Measurements from ENCODE around the gene TRAPPC2B.

TRAPPC2B gene

DNA sequence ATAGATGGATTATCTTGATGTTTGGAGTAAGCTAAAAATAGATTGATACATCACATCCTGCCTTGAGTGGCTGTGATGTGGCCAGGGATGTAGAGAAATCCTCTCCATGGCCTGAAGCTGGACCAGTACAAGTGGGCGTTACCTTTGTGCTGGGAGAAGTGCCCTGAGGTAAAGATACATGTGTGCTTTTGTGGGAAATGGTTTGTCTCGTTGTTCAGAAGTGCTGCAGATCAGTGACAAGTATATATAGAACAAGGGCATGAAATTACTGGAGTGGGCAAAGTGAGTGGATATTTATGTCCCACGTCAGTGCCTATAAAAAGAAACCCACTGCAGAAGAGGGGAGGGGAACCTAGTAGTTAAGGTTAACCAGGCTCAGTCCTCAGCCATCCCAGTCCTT is 24.5 kb upstream of the TRAPPC2B start:
- Histone ChIP-seq H3K9ac (ENCODE audit: low read depth, low read length) (no peak overlapping the region), H3K4me3 (ENCODE audit: low read depth, low read length) (no peak overlapping the region), H3K36me3 (ENCODE audit: control insufficient read depth, insufficient read depth, low read length) (no peaks in the 10 kb centered on the region), H3K4me1 (ENCODE audit: control insufficient read depth, insufficient read depth, low read length) (no peaks in the 10 kb centered on the region), H3K9me3 (ENCODE audit: control insufficient read depth, insufficient read depth, low read length) (no peaks in the 10 kb centered on the region), H3K27ac (ENCODE audit: low read depth, low read length) (no peak overlapping the region), H3K27me3 (ENCODE audit: control insufficient read depth, insufficient read depth, low read length) (no peaks in the 10 kb centered on the region)

GRCh38 chr19:57342582-57342981 is 20.8 kb upstream of the TRAPPC2B start:
- Histone ChIP-seq H3K9me3 (ENCODE audit: control insufficient read depth, insufficient read depth, low read length) (no peaks in the 10 kb centered on the region), H3K4me1 (ENCODE audit: control insufficient read depth, insufficient read depth, low read length) (no peaks in the 10 kb centered on the region), H3K36me3 (ENCODE audit: control insufficient read depth, insufficient read depth, low read length) (no peaks in the 10 kb centered on the region), H3K4me3 (ENCODE audit: low read depth, low read length) (no peak overlapping the region), H3K27me3 (ENCODE audit: control insufficient read depth, insufficient read depth, low read length) (no peaks in the 10 kb centered on the region), H3K9ac (ENCODE audit: low read depth, low read length) (no peak overlapping the region), H3K27ac (ENCODE audit: low read depth, low read length) (no peak overlapping the region)

DNA sequence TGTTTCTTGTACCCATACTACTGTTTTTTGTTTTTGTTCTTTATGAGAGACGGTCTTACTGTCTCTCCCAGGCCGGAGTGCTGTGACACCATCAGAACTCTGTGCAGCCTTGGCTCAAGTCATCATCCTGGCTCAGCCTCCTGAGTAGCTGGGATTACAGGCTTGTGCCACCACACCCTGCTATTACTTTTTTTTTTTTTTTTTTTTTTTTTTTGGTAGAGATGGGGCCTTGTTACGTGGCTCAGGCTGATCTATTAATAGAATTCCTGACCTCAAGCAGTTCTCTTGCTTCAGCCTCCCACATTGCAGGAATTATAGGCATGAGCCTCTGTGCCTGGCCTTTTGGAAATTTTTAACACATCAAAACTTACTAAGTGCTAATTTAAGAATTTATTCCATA is 15.2 kb upstream of the TRAPPC2B start:
- Histone ChIP-seq H3K9me3 (ENCODE audit: control insufficient read depth, insufficient read depth, low read length) (no peaks in the 10 kb centered on the region), H3K27ac (ENCODE audit: low read depth, low read length) (no peak overlapping the region), H3K36me3 (ENCODE audit: control insufficient read depth, insufficient read depth, low read length) (0 out of 2 replicates have a peak, but pooled peaks cover 2% of the 10 kb centered on the region), H3K9ac (ENCODE audit: low read depth, low read length) (no peak overlapping the region), H3K4me1 (ENCODE audit: control insufficient read depth, insufficient read depth, low read length) (0 out of 2 replicates have a peak, but pooled peaks cover 2% of the 10 kb centered on the region), H3K4me3 (ENCODE audit: low read depth, low read length) (no peak overlapping the region), H3K27me3 (ENCODE audit: control insufficient read depth, insufficient read depth, low read length) (no peaks in the 10 kb centered on the region)

- Histone ChIP-seq H3K27me3 (ENCODE audit: control insufficient read depth, insufficient read depth, low read length) (no peaks in the 10 kb centered on the region), H3K27ac (ENCODE audit: low read depth, low read length) (peak within 1 kb of the TSS; percentile 51), H3K36me3 (ENCODE audit: control insufficient read depth, insufficient read depth, low read length) (peaks cover 31% of the 10 kb centered on the region), H3K9me3 (ENCODE audit: control insufficient read depth, insufficient read depth, low read length) (no peaks in the 10 kb centered on the region), H3K4me3 (ENCODE audit: low read depth, low read length) (peak within 1 kb of the TSS; percentile 97), H3K9ac (ENCODE audit: low read depth, low read length) (peak within 1 kb of the TSS; percentile 81), H3K4me1 (ENCODE audit: control insufficient read depth, insufficient read depth, low read length) (0 out of 2 replicates have a peak, but pooled peaks cover 2% of the 10 kb centered on the region)
These were observed 12.2 kb upstream of the TRAPPC2B start, which contains the start of gene ZNF304 for GRCh38 chr19:57350877-57351805. TSS of gene ZNF304 (plus strand) at chr19:57351271. CDS start at chr19:57351665, 394 bp downstream.

- peak overlapping the region; percentile 81; the same call in 1 of the 2 replicates for H3K9ac ChIP-seq (ENCODE audit: low read depth, low read length)
- H3K9me3 ChIP-seq (ENCODE audit: control insufficient read depth, insufficient read depth, low read length) = no peaks in the 10 kb centered on the region
- H3K4me1 ChIP-seq (ENCODE audit: control insufficient read depth, insufficient read depth, low read length) = 0 out of 2 replicates have a peak, but pooled peaks cover 2% of the 10 kb centered on the region
- H3K36me3 ChIP-seq (ENCODE audit: control insufficient read depth, insufficient read depth, low read length) = peaks cover 38% of the 10 kb centered on the region
- H3K27ac ChIP-seq (ENCODE audit: low read depth, low read length) = no peak overlapping the region
- H3K4me3 ChIP-seq (ENCODE audit: low read depth, low read length) = peak overlapping the region; percentile 97
- no peaks in the 10 kb centered on the region for H3K27me3 ChIP-seq (ENCODE audit: control insufficient read depth, insufficient read depth, low read length)
These were observed 11.5 kb upstream of the TRAPPC2B start for GRCh38 chr19:57351867-57352266.

DNA sequence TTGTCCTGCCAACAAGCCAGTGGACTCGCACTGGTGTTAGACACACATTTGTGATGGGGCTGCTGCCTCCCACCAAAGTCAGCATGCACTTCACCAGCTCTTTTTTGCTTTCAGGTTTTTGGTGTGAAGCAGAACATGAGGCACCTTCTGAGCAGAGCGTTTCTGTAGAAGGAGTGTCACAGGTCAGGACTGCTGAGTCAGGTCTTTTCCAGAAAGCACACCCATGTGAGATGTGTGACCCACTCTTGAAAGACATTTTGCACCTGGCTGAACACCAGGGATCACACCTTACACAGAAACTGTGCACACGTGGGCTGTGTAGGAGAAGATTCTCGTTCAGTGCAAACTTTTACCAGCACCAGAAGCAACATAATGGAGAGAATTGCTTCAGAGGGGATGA is 7.4 kb upstream of the TRAPPC2B start:
- Histone ChIP-seq H3K4me1 (ENCODE audit: control insufficient read depth, insufficient read depth, low read length) (0 out of 2 replicates have a peak, but pooled peaks cover 2% of the 10 kb centered on the region), H3K27me3 (ENCODE audit: control insufficient read depth, insufficient read depth, low read length) (no peaks in the 10 kb centered on the region), H3K9ac (ENCODE audit: low read depth, low read length) (no peak overlapping the region), H3K9me3 (ENCODE audit: control insufficient read depth, insufficient read depth, low read length) (no peaks in the 10 kb centered on the region), H3K4me3 (ENCODE audit: low read depth, low read length) (no peak overlapping the region), H3K36me3 (ENCODE audit: control insufficient read depth, insufficient read depth, low read length) (peaks cover 60% of the 10 kb centered on the region), H3K27ac (ENCODE audit: low read depth, low read length) (no peak overlapping the region)

DNA sequence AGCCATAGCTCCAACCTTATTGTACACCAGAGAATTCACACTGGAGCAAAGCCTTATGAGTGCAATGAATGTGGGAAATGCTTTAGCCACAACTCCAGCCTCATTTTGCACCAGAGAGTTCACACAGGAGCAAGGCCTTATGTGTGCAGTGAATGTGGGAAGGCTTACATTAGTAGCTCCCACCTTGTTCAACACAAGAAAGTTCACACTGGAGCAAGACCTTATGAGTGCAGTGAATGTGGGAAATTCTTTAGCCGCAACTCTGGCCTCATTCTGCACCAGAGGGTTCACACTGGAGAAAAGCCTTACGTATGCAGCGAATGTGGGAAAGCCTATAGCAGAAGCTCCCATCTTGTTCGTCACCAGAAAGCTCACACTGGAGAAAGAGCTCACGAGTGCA is 5.9 kb upstream of the TRAPPC2B start:
- Histone ChIP-seq H3K27me3 (ENCODE audit: control insufficient read depth, insufficient read depth, low read length) (no peaks in the 10 kb centered on the region), H3K27ac (ENCODE audit: low read depth, low read length) (no peak overlapping the region), H3K4me1 (ENCODE audit: control insufficient read depth, insufficient read depth, low read length) (0 out of 2 replicates have a peak, but pooled peaks cover under 1% of the 10 kb centered on the region), H3K4me3 (ENCODE audit: low read depth, low read length) (no peak overlapping the region), H3K9me3 (ENCODE audit: control insufficient read depth, insufficient read depth, low read length) (no peaks in the 10 kb centered on the region), H3K9ac (ENCODE audit: low read depth, low read length) (no peak overlapping the region), H3K36me3 (ENCODE audit: control insufficient read depth, insufficient read depth, low read length) (peaks cover 60% of the 10 kb centered on the region)

- no peak overlapping the region for H3K27ac ChIP-seq (ENCODE audit: low read depth, low read length)
- H3K36me3 ChIP-seq (ENCODE audit: control insufficient read depth, insufficient read depth, low read length) = peaks cover 48% of the 10 kb centered on the region
- H3K27me3 ChIP-seq (ENCODE audit: control insufficient read depth, insufficient read depth, low read length) = no peaks in the 10 kb centered on the region
- H3K4me1 ChIP-seq (ENCODE audit: control insufficient read depth, insufficient read depth, low read length) = 0 out of 2 replicates have a peak, but pooled peaks cover 8% of the 10 kb centered on the region
- no peak overlapping the region for H3K4me3 ChIP-seq (ENCODE audit: low read depth, low read length)
- H3K9ac ChIP-seq (ENCODE audit: low read depth, low read length) = no peak overlapping the region
- no peaks in the 10 kb centered on the region for H3K9me3 ChIP-seq (ENCODE audit: control insufficient read depth, insufficient read depth, low read length)
These were observed 4.1 kb upstream of the TRAPPC2B start for GRCh38 chr19:57359300-57359699.

GRCh38 chr19:57362419-57362818 is 932 bp upstream of the TRAPPC2B start:
- peak overlapping the region; percentile 64; the same call in 1 of the 2 replicates for H3K9ac ChIP-seq (ENCODE audit: low read depth, low read length)
- peak overlapping the region; percentile 75 for H3K27ac ChIP-seq (ENCODE audit: low read depth, low read length)
- peaks cover 17% of the 10 kb centered on the region for H3K36me3 ChIP-seq (ENCODE audit: control insufficient read depth, insufficient read depth, low read length)
- H3K27me3 ChIP-seq (ENCODE audit: control insufficient read depth, insufficient read depth, low read length) = no peaks in the 10 kb centered on the region
- H3K4me3 ChIP-seq (ENCODE audit: low read depth, low read length) = peak overlapping the region; percentile 63
- 0 out of 2 replicates have a peak, but pooled peaks cover 8% of the 10 kb centered on the region for H3K4me1 ChIP-seq (ENCODE audit: control insufficient read depth, insufficient read depth, low read length)
- no peaks in the 10 kb centered on the region for H3K9me3 ChIP-seq (ENCODE audit: control insufficient read depth, insufficient read depth, low read length)

DNA sequence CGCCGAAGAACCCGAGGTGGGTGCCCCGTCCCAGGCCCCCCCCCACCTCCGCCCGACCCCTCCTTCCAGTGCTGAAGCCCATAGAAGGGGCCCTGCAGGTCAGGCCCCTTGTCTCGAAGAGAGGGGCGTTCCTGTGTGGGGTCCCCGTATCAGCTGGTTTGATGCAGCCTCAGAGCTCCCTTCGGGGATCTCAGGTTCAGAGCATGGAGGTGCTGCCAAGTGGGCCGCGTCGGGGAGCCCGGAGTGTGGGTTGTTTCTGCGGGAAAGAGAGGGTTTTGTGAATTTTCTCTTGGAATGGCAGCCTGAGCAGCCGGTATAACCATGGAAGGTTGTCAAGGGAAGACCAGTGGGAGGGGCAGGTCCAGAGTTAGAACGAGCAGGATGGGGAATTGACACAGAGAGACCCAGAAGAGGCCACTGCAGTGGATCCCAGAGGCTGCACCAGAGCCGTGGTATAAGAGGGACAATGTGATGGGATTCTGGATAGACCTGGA is 384 bp downstream of the TRAPPC2B start:
- peaks cover 5% of the 10 kb centered on the region; the same call in 1 of the 2 replicates for H3K36me3 ChIP-seq (ENCODE audit: control insufficient read depth, insufficient read depth, low read length)
- H3K4me3 ChIP-seq (ENCODE audit: low read depth, low read length) = peak overlapping the region; percentile 84
- H3K27ac ChIP-seq (ENCODE audit: low read depth, low read length) = peak overlapping the region; percentile 46
- 0 out of 2 replicates have a peak, but pooled peaks cover 8% of the 10 kb centered on the region for H3K4me1 ChIP-seq (ENCODE audit: control insufficient read depth, insufficient read depth, low read length)
- 0 out of 2 replicates have a peak overlapping the region, but pooled peaks have one; percentile 31 for H3K9ac ChIP-seq (ENCODE audit: low read depth, low read length)
- H3K9me3 ChIP-seq (ENCODE audit: control insufficient read depth, insufficient read depth, low read length) = no peaks in the 10 kb centered on the region
- H3K27me3 ChIP-seq (ENCODE audit: control insufficient read depth, insufficient read depth, low read length) = no peaks in the 10 kb centered on the region

DNA sequence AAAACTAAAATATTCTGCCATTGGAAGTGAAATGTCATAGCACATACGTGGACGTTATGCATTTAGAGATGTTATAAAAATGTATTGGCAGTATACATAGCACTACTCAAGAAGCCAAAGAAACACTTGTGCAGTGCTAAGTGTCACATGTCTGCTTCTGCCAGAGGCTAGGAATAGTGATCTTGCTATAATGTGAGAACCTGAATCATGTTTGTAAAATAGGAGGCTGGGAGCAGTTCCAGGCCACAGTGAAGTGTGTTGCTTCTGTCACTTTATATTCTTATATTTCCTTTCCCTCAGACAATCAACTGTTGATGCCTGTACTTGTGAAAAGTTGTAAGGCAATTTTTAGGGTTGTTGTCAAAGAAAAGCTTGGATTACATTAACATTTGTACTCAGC is 3.4 kb downstream of the TRAPPC2B start:
- Histone ChIP-seq H3K27me3 (ENCODE audit: control insufficient read depth, insufficient read depth, low read length) (no peaks in the 10 kb centered on the region), H3K36me3 (ENCODE audit: control insufficient read depth, insufficient read depth, low read length) (0 out of 2 replicates have a peak, but pooled peaks cover under 1% of the 10 kb centered on the region), H3K4me1 (ENCODE audit: control insufficient read depth, insufficient read depth, low read length) (0 out of 2 replicates have a peak, but pooled peaks cover 8% of the 10 kb centered on the region), H3K9ac (ENCODE audit: low read depth, low read length) (no peak overlapping the region), H3K4me3 (ENCODE audit: low read depth, low read length) (no peak overlapping the region), H3K27ac (ENCODE audit: low read depth, low read length) (no peak overlapping the region), H3K9me3 (ENCODE audit: control insufficient read depth, insufficient read depth, low read length) (no peaks in the 10 kb centered on the region)

Data from HUES48 (cell line).